Measurements from ENCODE around the gene VPS8.

Gene VPS8

DNA sequence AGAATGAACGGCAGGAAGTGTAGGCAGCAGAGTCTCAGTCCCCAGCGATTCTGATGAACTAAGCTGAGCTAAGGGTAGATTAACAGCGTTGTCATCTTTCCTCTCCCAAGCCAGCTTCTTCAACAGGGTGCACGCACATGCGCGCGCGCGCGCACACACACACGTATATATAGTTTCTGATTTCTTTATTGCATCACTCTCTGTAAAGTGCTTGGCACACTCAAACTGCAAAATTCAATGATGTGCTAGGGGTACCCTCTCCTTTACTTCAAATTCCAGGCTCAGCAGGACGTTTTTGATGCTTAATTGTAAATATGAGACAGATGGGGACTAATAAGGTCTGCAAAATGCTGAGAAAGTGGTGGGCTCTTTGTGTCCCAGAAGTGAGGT, 26.1 kb upstream of the VPS8 start:
- DNase-seq = no peak

DNA sequence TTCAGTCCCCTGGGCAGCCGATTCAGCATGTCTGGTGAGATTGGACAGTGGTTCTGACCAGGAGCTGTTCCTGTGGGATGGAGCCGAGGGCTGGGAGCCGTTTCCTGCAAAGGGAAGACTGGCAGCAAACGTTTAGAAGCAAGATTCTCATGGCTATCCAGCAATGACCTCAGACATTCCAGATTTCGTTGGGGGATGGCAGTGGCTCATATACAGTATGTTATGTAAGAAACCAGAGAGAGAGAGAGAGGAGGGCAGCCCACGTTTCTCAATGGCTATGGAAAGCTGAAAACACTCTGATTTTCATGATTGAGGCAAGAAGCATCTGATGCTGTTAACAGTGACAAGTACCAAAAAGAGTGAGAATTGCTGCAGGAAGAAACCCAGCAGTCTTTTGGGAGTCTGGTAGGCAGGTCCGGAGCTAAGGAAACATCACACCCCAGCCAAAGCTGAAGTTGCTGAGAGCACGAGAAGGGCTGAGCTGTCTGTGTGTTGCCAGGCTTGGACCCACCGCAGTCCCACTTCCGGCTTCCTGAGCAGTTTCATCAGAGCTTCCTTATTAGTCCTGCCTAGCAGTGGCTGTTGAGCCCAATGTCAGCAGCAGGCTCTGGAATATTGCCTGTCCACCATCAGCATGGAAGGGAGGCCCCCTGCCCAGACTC, 25.6 kb upstream of the VPS8 start:
- peak; percentile 42 for DNase-seq

DNA sequence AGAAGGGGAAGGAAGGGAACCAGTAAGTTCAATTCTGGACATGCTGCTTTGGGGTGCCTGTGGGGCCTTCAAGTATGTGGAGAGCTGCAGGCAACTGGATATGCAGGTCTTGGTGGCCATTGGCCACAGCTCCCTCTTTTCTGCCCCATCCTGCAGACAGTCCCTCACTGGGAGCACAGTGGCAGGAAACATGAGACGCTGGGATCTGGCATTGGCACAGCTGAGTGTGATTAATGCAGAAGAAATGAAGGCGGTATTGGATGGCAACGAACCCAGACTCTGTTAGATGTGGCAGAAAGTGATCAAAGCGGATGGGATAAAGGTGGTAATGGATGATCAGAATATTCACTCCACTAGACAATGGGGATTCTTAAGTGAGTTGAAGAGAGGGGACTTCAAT, 23.2 kb upstream of the VPS8 start:
- DNase-seq = no peak

DNA sequence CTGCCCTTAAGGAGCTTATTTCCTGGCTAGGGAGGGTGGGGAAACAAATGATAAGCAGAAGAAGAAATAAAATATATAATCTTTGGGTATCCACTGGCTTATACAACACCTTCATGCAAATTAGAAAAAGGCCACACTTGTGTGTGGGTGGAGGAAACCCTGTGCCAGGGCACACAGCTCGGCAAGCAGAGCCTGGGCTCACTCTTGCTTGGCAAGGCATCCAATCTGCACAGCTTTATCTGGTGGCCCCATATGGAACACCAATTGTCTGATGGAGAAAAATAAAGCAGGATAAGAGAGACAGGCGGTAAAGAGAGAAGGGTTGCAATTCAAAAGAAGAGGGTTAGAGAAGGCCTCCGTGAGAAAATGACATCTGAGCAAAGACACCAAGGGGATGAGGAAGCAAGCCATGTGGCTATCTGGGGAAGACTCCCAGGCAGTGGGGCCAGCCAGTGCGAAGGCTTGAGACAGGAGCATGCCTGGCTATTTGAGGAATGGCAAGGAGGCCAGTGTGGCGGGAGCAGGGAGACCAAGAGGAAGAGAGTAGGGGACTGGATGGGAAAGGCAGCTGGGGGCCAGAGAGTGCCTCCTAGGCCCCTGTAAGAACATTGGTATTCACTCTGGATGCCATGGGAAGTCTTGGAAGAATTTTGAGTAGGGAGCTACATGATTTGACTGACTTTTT, 22.5 kb upstream of the VPS8 start:
- DNase-seq = no peak

DNA sequence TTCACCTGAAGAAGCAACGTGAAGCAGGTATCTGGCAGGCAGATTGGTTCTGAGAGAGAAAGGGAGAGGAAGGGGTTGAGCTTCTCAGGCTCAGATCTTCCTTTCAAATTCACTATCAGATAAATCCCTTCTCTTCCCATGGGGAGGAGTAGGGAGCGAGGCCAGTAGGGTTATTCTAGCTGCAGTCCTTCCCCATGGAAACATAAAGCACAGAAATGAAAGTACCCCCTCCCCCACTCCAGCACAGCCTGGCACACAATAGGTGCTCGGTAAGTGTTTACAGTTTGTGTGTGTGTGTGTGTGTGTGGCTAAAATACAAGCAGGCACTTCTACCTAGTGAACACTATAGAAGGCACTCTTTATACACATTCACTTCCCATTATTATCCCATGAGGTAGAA, 20.8 kb upstream of the VPS8 start:
- no peak for DNase-seq

DNA sequence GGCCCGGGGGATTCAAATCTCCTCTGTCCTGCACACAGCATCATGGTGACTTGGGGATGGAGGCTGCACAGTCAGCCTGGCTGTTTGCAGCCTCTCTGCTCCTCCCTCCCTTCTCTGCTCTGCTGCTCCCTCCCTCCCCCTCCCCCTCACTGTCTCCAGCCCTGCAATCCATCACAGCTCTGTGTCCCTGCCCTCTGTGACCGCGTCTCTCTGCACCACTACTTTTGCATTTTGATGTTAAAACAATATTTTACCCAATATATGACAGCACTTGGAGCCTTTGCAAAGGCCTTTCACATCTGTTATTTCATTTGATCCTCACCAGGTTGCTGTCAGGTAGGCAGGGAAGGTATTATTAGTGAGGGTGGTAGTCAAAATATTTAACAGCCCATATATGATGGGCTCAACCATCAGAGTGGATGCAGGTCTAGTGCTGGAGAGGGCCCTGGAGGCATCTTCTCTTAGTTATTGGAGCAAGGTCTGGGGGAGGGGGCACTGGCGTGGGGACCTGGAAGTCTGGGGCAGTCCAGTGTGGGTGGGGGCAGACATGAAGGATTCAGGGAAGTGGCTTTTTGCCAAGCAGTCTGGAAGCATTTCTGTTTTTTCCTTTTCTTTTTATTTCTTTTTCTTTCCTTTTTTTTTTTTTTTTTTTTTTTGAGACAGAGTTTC, 16.3 kb upstream of the VPS8 start:
- DNase-seq = no peak

DNA sequence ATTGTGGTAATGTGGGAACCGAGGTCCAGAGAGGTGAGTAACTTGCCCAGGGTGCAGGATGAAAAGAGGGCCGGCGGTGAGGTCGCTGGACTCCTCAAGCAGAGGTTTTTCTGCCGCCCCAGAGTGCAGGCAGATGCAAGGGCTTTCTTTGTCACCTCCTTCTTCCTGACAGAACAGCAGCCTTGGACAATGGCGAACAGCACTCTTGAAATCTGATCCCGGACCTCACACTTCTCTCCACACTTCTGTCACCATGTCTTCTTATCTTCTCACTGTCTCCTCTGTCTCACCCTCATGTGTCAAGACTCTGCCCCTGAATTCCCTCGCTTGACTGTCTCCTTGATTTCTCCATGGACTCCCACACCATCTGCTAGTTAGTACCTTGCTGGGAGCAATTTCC, 15.4 kb upstream of the VPS8 start:
- DNase-seq = no peak

DNA sequence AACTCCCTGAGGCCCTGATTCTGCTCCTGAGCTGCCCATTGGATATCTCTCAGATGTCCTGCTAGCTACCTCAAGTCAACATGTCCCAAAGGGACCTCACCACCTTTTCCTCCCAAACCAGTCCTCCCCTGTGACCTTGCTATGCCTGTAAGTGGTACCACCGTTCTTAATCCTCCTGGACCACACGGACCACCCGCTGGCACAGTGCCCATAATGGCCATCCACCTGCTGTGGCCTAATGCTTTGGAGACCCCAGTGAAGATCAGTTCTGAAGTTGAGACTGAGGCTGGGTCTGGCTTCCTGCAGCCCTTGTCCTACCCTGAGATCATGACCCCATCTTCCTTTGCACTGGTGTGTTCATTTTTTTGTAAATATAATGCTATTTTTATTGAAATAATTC, 15.0 kb upstream of the VPS8 start:
- no peak for DNase-seq

DNA sequence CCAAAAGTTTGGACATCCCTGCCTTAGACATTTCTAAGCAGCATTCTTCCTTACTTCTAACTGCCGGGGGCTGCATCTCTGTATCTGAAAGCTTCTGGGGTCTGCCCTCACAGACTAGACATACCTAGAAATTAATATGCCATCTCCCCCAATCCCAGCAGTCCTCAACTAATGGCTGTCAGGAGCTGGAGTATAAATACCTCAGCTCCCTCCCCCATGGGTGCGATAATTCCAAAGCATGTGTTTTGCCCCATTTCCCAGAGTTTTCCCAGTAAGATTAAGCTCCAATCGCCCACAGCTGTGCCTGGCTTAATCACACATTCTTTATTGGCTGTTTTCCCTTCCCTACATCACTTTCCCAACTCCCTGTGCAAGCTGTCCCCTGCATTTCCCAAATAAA, 13.8 kb upstream of the VPS8 start:
- DNase-seq = no peak

DNA sequence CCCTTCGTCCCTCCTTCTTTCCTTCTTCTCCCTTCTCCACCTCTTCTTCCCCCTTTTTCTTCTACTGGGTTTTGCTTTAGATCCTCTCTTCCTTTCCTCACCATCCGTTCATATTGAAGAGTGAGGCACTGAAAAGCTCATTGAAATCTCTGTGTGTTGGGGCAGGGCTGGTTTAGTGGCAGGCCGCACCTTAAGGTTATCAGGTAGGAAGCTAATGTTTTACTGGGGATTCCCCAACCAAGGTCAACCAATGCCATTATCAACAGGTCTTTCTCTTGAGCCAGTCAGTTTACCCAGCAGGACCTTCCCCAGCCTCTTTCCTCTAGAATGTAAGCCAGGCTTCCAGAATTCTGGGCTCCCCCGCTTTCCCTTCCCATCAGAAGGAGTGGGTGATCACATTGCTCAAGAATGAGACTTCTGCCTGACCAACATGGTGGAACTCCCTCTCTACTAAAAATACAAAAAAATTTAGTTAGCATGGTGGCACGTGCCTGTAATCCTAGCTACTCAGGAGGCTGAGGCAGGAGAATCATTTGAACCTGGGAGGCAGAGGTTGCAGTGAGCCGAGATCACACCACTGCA, 11.5 kb upstream of the VPS8 start:
- no peak for DNase-seq

DNA sequence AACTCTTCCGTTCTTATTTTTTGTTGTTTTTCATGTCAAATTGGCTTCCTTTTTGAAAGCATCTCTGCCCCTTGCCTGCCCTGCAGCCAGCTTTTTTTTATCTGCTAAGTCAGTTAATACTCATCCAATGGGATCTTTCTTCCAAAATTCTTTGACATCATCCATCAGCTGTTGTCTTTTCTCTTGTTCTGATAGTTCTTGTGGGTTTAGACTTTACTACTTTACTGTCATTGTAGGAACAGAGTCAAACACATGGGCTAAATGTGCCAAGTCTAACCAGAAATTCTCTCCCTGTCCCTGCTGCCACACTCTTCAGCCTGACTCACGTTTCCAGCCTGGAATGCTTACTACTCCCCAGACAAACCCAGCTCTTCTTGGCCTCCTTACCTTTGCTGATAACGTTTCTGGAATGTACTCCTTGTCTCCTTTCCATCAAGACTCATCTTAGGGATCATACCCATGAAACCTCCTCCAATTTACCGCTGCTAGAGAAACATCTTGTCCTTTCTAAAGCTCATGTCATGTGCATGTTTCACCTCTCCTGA, 10.7 kb upstream of the VPS8 start:
- DNase-seq = no peak

DNA sequence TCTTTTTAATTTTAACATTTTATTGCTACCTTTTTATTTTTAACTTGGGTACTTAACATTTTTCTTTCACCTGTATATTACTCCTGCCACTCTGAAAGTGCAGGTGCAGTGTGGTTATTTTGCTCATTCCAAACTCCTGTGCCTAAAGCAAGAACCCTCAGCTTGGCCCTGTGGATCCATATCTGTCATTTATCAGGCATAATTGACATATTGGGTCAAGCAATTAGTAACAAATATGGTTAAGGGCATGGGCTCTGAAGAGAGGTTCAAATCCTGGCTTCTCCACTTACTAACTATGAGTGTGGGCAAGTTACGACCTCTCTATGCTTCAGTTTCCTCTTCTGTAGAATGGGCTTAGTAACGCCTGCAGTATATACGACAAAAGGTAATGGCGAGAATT, 9.8 kb upstream of the VPS8 start:
- no peak for DNase-seq

DNA sequence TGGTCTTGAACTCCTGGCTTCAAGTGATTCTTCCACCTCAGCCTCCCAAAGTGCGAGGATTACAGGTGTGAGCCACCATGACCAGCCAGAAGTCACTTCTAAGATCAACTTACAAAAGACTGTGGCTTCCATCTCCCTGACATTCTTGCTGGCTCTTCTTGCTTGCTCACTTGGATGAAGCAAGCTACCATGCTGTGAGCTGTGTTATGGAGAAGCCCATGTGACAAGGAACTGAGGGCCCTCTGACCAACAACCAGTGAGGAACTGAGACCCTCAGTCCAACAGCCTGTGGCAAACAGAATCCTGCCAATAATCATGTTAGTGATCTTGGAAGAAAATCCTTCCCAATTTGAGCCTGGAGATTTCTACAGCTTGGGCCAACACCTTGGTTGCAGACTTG, 7.2 kb upstream of the VPS8 start:
- no peak for DNase-seq

DNA sequence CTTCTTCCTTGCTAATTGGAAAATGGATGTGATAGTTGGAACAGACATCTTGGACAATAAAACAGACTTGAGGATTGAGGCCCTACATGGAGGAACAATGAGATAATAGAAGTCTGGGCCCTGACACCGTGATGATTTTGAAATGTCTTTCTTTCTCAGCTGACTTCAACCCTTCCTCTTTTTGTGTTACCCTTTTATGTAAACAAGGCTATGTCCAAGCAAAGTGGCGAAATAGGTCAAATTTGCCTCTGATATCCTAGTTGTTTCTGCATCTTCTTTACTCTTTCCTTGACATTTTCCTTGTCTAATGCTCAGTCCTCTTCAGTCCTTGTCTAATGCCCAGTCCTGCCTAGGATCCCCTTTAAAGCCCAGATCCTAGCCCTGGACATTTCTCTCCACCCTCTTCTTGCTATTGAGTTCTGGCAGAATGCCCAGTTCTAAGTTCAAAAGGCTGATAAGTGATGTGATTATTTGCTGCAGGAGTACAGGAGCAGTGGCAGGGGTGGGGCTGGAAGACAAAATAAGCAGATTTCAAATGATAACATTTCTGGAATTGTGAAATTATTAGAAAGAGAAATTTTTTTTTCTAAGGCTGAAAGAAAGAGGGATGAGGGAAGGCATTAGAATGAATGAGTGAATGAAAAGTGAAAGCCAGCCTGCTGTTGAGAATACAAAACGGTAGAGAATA, 6.5 kb upstream of the VPS8 start:
- DNase-seq = no peak

DNA sequence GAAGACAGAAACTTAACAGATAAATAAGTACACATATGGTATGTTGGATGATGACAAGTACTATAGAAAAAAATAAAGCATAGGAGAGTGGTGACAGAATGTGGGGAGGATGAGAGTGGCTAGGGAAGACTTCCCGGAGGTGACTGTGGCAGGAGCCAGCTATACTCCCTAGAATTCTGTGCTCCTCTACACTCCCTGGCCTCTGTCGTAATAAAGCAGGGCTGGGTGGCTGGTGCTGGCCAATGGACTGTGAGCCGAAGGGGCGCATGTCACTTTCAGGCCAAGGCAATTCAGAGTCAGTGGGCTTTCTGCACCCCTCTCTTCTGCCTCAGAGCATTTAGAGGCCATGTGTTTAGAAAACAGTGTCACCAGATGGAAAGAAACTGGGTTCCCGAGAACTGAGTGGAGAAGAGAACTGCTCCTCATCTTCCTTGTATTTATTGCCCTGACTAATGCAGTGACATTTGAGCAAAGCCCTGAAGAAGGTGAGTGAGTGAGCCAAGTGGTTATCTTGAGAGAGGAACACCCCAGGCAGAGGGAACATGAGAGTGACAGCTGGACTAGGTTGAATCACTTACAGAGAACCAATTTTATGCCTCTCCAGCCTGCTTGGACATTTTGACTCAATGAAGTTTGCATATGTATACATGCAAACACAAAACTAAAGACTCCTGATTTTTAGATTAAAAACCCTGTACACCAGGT, 5.2 kb upstream of the VPS8 start:
- no peak for DNase-seq

DNA sequence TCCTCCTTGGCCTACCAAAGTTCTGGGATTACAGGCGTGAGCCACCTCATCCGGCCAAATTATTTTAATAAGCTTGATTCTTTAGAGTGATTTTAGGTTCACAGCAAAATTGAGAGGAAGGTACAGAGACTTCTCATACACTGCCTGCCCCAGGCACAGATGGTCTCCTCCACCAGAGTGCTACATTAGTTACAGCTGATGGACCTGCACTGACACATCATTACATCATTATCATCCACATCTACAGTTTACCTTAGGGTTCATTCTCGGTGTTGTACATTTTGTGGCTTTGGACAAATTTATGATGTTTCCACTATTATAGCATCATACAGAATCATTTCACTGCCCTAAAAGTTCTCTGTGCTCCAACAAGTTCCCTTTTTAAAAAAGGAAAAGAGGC, 4.4 kb upstream of the VPS8 start:
- DNase-seq = no peak

DNA sequence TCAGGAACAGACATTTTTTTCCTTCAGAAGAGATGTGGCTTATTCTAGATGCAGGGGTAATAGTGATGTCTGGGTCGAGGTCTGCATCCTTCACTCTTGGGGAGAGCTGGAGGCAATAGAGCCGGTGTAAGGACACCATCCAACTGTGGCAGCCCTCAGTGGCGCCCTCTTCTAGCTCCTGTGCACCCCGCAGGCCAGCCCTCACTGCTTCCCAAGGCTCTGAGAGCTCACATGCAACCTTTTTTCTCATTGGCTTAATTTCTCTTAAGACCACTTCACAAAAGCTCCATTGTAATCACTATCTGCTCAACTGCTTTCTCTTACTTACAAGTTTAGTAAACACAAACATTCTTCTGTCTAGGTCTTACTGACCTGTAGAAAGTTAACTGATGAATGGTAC, 3.9 kb upstream of the VPS8 start:
- DNase-seq = no peak

DNA sequence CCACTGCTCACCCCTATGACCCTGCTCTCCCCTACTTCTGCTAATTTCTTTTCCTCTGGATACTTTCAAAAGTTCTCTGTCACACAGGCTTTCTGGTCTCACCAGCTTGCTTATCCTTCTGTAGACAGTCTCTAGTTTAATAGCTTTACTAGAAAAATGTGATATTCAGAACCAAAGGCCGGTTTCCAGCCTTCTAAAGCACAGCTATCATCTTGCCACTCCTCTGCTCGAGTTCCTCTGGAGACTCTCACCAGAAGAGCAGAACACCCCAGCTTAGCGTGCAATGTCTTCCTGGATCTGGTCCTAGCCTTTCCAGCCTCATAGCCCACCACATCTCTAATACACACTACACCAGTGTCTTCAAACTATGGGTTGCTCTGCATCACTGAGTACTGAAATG, 1.8 kb upstream of the VPS8 start:
- DNase-seq = no peak

DNA sequence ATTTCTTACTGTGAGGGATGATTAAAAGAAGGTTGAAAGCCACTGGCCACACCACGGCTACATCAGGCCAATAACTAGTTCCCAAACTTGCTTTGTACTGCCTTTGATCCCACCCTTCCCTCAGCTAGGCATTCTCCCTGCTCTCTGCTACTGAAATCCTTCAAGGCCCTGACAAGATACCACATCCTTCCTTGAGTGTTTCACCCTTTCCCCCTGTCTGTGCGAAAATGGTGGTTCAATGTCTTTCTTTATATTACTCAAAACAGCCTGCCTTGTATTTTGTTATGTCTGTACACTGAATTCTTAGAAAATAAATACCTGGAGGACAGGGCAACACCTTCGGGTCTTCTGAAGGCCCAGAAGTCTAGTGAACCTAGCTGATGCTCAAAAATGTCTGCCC, 932 bp upstream of the VPS8 start:
- peak; percentile 80 for DNase-seq

DNA sequence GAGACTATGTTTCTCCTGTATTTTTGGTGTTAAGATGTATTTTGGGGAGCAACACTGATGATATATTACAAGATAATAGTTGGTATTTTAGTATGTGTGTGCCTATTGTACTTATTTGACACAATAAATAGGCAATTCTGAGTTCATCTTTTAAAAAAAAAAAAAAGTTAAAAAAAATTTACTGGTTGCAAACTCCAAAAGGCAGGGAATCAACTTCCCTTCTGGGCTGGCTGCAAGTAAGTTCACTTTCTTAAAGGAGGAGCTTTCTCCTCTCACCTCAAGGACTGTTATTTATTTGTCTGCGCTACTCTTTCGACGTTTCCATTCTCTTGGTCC, 335 bp upstream of the VPS8 start:
- no peak for DNase-seq

DNA sequence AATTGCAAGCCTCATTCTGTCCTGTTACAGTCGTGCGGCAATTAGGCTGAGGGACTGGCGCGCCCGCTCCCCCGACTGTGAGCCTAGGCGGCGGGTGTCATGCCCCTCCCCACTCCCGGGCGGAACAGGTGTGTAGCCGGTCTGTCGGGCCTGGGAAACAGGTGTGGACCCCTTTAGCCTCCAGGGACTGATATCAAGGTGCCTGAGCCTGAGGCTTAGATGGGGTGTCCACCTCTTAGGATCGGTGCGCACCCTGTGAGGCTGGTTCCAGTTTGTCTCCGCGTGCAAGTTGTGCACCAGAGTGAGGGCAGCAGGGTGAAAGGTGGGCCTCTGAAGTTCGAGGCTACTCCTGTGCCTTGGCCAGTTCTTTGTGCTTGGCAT, 686 bp downstream of the VPS8 start:
- peak; percentile 32 for DNase-seq

DNA sequence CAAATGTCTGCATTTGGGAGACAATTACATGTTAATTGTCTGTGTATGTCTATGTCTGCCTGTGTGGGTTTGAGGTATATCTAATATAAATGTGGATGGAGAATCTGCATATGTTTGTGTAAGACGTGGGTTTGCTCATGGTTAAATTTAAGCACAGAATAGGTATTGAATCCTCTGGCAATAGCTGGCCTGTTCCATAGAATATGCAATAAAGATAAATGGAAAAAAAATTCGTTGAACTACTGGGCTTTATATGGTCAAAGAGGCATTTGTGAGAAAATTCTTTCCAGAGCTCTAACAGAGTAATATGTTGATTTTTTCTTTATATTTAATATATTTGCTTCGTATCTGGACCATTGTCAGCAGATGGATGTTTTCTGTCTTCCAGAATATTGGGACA, 1.4 kb downstream of the VPS8 start:
- DNase-seq = no peak

DNA sequence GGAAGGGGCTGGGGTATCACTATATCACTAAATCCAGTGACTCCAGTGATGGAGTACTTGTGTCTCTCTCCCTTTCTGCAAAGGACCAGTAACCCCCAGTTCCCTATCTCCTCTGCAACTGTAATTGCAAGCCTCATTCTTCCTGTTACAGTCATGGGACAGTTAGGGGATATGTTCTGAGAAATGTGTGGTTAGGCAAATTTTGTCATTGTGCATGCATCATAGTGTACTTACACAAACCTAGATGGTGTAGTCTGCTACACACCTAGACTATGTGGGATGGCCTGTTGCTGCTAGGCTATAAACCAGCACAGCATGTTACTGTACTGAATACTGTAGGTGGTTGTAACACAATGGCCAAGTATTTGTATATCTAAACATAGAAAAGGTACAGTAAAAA, 2.2 kb downstream of the VPS8 start:
- DNase-seq = peak; percentile 73
